PC-9 (cell line): ENCODE measurements around the gene KIF21A.

Experiments
- CTCF ChIP-seq: fragments of 200-600 bp; sonication (generic); conservative IDR thresholded peaks from 2 replicates; pipeline ENCODE4 v1.6.1; 2017; ENCODE audit warnings: mixed run types, antibody characterized with exemption, mild to moderate bottlenecking, moderate library complexity
- EZH2 ChIP-seq: fragments of 200-600 bp; sonication (generic); IDR thresholded peaks from 2 replicates; pipeline ENCODE4 v1.8.0; 2017; ENCODE audit warnings: antibody characterized with exemption, low read depth

- TF ChIP-seq CTCF (no peak), EZH2 (no peak)
These were observed 47.8 kb upstream of the KIF21A start for GRCh38 chr12:39490500-39491282.
